Hepatocyte (in vitro differentiated cells): ENCODE data around the gene PADI2.

Experiments used
- CTCF ChIP-seq: fragments of 200-600 bp; sonication (generic); IDR thresholded peaks from 2 replicates; pipeline ENCODE4 v1.5.1; 2016; ENCODE audit warnings: antibody characterized with exemption, mild to moderate bottlenecking; ENCODE audit not compliant: poor library complexity
- EZH2 ChIP-seq: fragments of 200-600 bp; sonication (generic); IDR thresholded peaks from 2 replicates; pipeline ENCODE4 v1.6.1; 2016; ENCODE audit warnings: antibody characterized with exemption, mild to moderate bottlenecking, borderline replicate concordance

GRCh38 chr1:17149771-17150170, 30.5 kb upstream of the PADI2 start:
- no peak for TF ChIP-seq CTCF
- TF ChIP-seq EZH2, result no peak
